GM18511 (cell line): Measurements from ENCODE around the gene CHAF1A.

Experiments used
- ATAC-seq: cut with Tn5 transposase; IDR thresholded peaks from one replicate; pipeline ENCODE4 v1.9.1; 2021; ENCODE audit warnings: mild to moderate bottlenecking, moderate library complexity; ENCODE audit not compliant: unreplicated experiment

Gene CHAF1A

DNA sequence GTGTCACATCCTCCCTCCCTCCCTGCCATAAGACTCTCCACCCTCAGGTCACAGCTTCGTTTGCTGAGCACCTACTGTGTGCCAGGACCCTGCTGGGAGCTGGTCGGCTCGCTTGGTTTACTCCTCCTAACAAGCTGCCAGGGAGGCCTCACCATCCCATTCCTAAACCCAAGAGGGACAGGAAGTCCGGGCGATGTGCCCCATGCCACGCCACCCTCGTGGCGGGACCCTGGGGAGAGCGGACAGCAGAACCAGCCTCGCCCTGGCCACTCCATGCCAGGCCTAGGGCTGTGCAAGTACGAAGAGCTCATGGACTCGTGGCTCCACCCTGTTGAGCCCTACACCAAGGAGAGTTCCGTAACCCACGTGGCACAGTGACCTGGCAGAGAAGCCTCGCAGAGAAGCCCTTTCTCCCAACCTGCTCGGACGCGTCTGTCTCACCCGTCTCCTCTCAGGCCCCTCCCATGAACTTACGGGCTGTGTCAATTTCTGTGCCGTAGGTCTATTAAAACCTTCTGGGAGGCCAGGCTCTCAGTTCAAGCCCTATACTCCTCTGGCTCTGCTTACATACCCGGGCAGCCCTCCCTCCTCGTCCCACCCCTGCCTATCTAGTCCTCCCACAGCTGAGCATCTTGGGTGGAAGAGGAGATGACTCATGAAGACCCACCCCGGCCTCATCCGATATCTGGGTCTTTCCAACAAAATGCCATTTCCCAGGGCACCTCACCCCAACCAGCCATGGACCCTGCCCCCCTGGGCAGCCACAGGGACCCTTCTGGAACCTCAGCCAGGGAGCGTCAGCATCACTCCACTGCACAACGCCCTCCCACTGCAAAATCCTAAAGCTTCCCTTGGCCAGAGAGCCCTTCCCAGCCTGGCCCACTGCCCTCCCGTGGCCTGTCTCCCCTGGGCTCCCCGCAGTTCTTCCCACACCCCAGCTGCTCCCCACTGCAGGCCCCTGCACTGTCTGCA is 52.6 kb downstream of the CHAF1A start:
- ATAC-seq: no peak

DNA sequence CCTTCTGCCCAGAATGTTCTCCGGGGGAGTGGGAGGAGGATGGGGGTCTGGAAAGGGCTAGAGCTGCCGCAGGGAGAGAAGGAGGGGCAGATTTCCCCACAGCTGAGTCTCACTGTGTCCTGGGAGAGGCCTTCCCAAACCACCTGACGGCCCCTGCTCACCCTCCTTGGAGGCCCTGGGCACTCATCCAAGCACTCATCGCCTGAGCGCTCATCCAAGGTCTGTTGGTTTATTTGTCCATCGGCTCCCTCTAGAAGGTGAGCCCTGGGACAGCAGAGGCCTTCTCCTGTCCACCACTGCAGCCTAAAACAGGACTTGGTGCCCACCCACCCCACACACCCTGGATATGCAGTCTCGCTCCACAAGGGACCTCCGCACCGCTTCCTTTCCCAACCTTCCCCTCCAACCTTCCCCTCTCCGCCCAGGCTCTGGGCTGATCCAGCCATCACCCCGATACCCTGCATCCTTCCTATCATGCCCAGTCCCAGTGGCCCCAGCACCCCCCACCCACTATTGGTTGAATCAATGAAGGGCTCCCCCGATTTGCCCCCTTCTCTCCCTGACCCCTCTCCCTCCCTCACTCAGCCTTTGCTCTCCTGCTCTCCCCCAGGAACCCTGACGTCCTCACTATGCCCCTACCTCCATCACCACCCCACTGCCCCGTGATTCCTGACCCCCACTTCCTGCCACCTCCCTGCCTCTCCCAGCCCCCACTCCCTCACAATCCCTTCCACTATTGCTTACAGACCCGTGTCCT is 53.5 kb downstream of the CHAF1A start:
- no peak for ATAC-seq

DNA sequence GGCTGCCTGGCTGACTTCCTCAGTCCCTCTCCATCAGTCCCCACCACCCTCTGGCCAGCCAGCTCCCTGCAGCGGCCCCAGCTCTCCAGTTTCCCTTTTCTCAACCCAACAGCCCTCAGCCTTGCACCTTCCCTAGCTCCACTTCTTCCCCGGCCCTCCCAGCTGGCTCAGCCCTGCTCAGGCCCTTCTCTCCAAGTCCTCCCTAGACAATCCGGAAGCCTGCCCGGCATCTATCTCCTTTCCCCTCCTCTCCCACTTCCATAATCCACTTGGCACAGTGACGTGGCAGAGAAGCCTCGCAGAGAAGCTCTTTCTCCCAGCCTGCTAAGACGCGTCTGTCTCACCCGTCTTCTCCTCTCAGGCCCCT is 54.0 kb downstream of the CHAF1A start:
- ATAC-seq: no peak

DNA sequence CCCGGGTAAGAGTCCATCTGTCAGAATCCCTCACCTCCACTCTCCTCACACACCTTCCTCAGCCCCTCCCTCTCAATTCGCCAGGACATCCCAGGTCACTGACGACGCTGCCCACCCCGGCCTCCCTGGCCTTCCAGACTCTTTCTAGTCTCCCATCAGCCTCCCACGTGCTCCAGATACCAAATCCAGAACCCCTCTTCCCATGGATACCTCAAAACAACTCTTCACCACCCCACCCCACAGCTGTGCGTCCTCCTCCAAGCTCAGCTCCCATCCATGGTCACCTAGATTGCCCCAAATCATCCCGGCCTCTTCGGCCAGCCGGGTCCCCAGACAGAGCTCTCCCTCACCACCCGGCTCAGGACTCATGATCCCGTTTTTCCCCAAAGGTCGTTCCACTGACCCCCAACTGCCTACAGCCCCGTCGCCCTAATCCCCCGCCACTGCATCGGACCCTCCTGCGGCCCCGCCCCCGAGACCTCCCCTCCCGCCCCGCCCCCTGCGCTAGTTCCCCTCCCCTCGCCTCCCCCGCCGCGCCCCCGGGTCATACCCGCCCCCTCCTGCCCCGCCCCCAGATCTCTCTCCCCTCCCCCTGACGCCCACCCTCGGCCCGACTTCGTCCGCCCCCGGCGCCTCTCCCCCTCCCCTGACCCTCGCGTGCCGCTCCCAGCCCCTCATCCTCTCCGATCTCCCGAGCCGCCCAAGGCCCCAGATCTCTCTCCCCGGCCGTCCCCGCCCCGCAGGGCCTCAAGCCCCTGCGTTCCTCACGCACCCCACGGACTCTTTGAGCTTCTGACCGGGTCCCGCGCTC is 54.6 kb downstream of the CHAF1A start:
- peak; percentile 22 for ATAC-seq

GRCh38 chr19:4457654-4458395 is 55.4 kb downstream of the CHAF1A start, which contains the start of gene UBXN6:
Gene UBXN6 (minus strand): TSS chr19:4457794. CDS start chr19:4457697, 97 bp downstream.
- peak; percentile 88 for ATAC-seq

- ATAC-seq: no peak
Observed at GRCh38 chr19:4464815-4465581, 62.6 kb downstream of the CHAF1A start.

DNA sequence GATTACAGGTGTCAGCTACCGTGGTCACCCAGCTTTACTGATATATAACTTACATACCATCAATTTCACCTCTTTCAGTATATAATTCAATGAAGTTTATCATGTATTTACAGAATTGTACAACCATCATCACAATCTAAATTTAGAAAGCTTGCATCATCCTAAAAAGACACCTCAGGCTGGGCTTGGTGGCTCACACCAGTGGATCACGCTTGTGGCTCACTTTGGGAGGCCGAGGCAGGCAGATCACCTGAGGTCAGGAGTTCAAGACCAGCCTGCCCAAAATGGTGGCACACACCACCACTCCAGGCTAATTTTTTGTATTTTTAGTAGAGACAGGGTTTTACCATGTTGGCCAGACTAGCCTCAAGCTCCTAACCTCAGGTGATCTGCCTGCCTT is 65.4 kb downstream of the CHAF1A start:
- no peak for ATAC-seq

GRCh38 chr19:4471403-4472173 is 69.1 kb downstream of the CHAF1A start:
- ATAC-seq: peak; percentile 89

- ATAC-seq: peak; percentile 4
Observed at GRCh38 chr19:4472174-4472974, 69.9 kb downstream of the CHAF1A start, which contains the start of gene HDGFL2. Gene HDGFL2 (plus strand): TSS chr19:4472297. CDS start chr19:4472351, 54 bp downstream.

GRCh38 chr19:4473011-4473762 is 70.7 kb downstream of the CHAF1A start:
- ATAC-seq: no peak

GRCh38 chr19:4473763-4474513 is 71.5 kb downstream of the CHAF1A start:
- no peak for ATAC-seq

- ATAC-seq: no peak
Observed at GRCh38 chr19:4474514-4475022, 72.1 kb downstream of the CHAF1A start.

DNA sequence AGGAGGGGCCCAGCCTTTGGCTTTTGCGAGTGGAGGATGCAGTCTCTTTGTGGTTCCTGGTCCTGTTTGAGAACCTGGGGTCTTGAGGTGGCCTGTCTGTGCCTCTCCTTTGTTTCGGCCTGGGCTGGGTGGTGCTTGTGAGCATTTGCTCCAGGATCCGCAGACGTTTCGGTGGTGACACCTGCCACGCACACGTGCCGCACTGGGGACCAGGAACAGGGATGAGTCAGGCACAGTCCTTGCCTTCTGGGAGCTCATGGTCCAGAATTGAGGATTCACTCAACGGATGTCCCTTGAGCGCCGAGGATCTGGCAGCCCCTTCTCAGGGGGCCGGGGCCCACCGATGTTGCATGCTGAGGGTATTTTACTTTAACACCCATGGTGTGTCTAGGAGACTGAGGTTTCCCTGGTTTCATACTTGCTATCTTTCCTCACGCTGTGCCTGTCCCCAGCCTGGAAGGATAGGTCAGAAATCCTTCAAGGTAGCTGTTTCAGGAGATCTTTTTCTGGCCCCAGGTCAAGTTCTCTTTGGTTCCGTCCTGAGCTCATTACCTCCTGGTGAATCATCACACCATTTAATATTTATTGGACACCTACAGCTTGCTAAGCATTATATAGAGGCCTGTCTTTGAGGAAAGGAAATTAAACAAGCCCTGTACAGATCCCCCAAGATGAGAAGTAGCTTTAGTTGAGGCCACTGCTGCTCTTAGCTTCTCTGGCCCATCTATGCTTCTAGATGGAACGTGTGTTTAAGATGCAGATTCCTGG is 74.8 kb downstream of the CHAF1A start:
- no peak for ATAC-seq

DNA sequence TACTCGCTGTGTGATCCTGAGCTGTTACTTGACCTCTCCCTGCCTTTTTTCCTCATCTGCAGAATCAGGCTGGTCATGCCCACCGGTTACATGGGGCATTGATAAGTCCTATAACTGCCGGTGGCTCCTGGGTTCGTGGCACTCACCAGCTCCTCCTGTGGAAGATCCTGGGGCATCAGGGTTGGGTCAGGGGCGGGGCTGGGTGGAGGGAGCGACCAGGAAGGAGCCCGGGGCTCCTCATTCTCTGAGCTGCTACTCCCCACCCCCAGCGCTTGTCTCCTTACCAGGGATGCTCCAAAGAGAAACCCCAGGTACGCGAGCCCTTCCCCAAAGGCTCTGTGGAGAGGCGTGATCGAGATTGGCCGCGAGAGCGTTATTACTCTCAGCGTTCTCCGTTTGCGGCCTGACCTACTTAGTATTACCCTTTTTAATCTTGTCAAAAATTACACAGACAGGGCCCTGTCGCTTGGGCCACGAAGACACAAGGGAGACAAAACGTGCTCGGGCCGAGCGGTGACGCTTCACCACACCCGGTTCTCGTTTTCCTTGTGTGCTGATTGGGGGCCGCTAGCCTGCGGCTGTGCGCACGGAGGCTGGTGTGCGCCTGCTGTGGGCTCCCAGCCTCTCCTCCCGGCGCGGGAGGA is 80.4 kb downstream of the CHAF1A start:
- ATAC-seq: no peak

GRCh38 chr19:4483385-4483784 is 80.9 kb downstream of the CHAF1A start:
- no peak for ATAC-seq
